Uterus (tissue), 4 donors: ENCODE data around the gene PRRX1. TPM values are rescaled to one million over a fixed set of nuclear protein-coding genes. Genes with fewer than 3 reads are reported as not detected.

Source experiments
- DNase-seq, 2 donors: peaks; one replicate each; pipeline ENCODE4 v3.0.0-alpha.2; 2019 to 2020
- H3K27ac ChIP-seq, 2 donors: fragments of 200-600 bp; sonication (generic); 1 replicate in 1 of 2; 2 replicates in 1 of 2; pipeline ENCODE4 v1.5.1; 2016 to 2018
- H3K27me3 ChIP-seq, 2 donors: fragments of 200-600 bp; sonication (generic); one replicate each; pipeline ENCODE4 v1.5.1; 2018 to 2019; ENCODE audit warnings: control low read depth in 1 of 2
- H3K36me3 ChIP-seq, 2 donors: fragments of 200-600 bp; sonication (generic); one replicate each; pipeline ENCODE4 v1.5.1; 2019; ENCODE audit warnings: control low read depth in 1 of 2
- H3K4me1 ChIP-seq, 2 donors: fragments of 200-600 bp; sonication (generic); one replicate each; pipeline ENCODE4 v1.5.1; 2018 to 2019; ENCODE audit warnings: control low read depth in 1 of 2
- H3K4me3 ChIP-seq, 2 donors: fragments of 200-600 bp; sonication (generic); 1 replicate in 1 of 2; 2 replicates in 1 of 2; pipeline ENCODE4 v1.5.1; 2018 to 2019; ENCODE audit warnings: mild to moderate bottlenecking in 1 of 2
- H3K9me3 ChIP-seq, 2 donors: fragments of 200-600 bp; sonication (generic); one replicate each; pipeline ENCODE4 v1.5.1; 2019; ENCODE audit warnings: control low read depth in 1 of 2
- POLR2A ChIP-seq, 2 donors: fragments of 450-650 bp; IDR thresholded peaks; one replicate each; pipeline ENCODE4 v1.6.1; 2016; ENCODE audit warnings: antibody characterized with exemption in 2 of 2, mild to moderate bottlenecking in 1 of 2, moderate library complexity in 1 of 2
- intact Hi-C: fragments of 100-400 bp; cut with DNase I; formaldehyde crosslinking; loops from one replicate; pipeline ENCODE4 v1.15.1; 2023; ENCODE audit warnings: low total_unique reads
- total RNA-seq, 4 donors: library from RNA; depleted of rRNA in 3 of 4; stranded (reverse); fragments of >200 nt in 3 of 4; gene quantifications; one replicate each; pipeline versions ENCODE4 v1.1.0 to v1.2.4, GENCODE V29; 2014 to 2023
- TF ChIP-seq, protein P1 (sequence below), 4 experiments: fragments of 200-600 bp in 2 of 4; fragments of 450-650 bp in 2 of 4; sonication (generic) in 2 of 4; IDR thresholded peaks; one replicate each; pipeline ENCODE4 v1.5.1; 2016 to 2019; ENCODE audit warnings: antibody characterized with exemption in 4 of 4, mild to moderate bottlenecking in 2 of 4, moderate library complexity in 1 of 4
- donor health status: DM: yes; HTN: yes; CAD: no.

The PRRX1 gene
- total RNA-seq, 4 donors from 2014 or later = 36.4 to 179 (median 121) TPM

DNA sequence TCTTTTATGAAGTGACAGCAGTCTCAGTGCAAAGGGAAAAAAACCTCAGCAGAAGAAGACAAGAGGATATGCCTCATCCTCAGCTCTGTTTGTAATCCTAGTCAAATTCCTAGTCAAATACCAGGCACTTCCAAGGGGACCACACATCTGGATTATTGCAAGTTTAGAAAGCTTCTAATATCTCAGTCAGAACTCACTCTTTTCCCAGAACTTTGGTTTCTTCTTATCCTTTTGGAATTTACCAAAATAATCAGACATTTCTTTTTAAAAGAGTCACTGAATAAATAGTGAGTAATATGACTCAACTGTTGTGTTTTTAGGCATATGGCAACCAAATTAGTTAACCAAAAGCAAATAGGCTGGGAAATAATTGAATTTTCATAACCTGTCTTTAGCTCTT lies 47.8 kb downstream of the PRRX1 start:
- Histone ChIP-seq H3K27ac (no peak overlapping the region), H3K4me1 (peaks cover 6 to 9% of the 10 kb centered on the region in 2 donors)
- no peak for TF ChIP-seq POLR2A (IDR thresholded peaks at IDR 0.05)
- TF ChIP-seq, protein P1, sequence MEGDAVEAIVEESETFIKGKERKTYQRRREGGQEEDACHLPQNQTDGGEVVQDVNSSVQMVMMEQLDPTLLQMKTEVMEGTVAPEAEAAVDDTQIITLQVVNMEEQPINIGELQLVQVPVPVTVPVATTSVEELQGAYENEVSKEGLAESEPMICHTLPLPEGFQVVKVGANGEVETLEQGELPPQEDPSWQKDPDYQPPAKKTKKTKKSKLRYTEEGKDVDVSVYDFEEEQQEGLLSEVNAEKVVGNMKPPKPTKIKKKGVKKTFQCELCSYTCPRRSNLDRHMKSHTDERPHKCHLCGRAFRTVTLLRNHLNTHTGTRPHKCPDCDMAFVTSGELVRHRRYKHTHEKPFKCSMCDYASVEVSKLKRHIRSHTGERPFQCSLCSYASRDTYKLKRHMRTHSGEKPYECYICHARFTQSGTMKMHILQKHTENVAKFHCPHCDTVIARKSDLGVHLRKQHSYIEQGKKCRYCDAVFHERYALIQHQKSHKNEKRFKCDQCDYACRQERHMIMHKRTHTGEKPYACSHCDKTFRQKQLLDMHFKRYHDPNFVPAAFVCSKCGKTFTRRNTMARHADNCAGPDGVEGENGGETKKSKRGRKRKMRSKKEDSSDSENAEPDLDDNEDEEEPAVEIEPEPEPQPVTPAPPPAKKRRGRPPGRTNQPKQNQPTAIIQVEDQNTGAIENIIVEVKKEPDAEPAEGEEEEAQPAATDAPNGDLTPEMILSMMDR (IDR thresholded peaks at IDR 0.05) = no peak

DNA sequence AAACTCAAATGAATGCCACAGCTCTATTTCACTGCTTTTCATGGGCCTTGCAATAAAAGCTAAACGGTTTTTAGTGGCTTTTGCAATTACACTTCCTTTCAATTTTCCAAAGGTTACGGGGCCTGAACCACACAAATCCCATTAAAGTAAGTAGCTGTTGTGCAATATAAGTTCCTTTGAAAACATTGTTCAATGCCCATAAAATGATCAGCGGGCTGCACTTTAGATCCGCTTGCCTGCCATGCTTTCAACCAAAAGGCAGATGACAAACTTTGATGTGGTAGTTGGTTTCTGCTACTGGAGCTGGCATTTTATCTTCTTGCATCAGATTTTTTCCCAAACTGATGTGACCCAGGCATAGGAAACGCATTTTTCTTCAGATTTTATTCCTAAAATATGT lies 50.2 kb downstream of the PRRX1 start:
- peaks cover 4 to 6% of the 10 kb centered on the region in 2 donors for H3K4me1 ChIP-seq
- H3K4me3 ChIP-seq = no peak overlapping the region
- intact Hi-C loops = no loop called here
- no peaks in the 10 kb centered on the region for H3K27me3 ChIP-seq
- H3K36me3 ChIP-seq = no peaks in the 10 kb centered on the region
- no peak for DNase-seq
- H3K9me3 ChIP-seq = no peaks in the 10 kb centered on the region
- TF ChIP-seq, protein P1 (IDR thresholded peaks at IDR 0.05) = no peak
- no peak for TF ChIP-seq POLR2A (IDR thresholded peaks at IDR 0.05)
- H3K27ac ChIP-seq = peak overlapping the region in 1 of 2 donors; percentile 37

More for the DNA sequence above, 47.8 kb downstream of the PRRX1 start:
- intact Hi-C loops = no loop called here
- Histone ChIP-seq H3K4me3 (no peak overlapping the region), H3K9me3 (no peaks in the 10 kb centered on the region), H3K36me3 (no peaks in the 10 kb centered on the region), H3K27me3 (no peaks in the 10 kb centered on the region)
- no peak for DNase-seq

DNA sequence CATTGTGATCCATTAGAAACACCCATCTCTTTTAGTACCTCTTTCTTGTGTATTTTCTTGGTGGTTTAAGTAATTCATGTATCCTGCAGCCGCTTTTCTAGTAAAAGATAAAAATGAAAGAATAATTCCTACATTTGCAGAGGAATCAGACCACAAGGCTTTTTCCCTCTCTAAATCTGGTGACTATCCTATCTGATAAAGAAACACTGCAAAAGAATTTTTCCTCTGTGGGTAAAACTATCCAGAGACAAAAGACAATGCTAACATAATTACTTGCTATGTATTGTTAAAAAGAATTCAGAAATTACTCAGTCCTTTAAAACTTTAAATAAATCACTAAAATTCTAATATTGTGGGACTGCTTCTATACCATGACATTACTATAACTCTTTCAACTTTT lies 51.0 kb downstream of the PRRX1 start:
- intact Hi-C loops = no loop called here
- H3K27me3 ChIP-seq = no peaks in the 10 kb centered on the region
- TF ChIP-seq POLR2A (IDR thresholded peaks at IDR 0.05) = no peak
- H3K4me1 ChIP-seq = peaks cover 4 to 6% of the 10 kb centered on the region in 2 donors
- no peak overlapping the region for H3K4me3 ChIP-seq
- no peak for DNase-seq
- H3K36me3 ChIP-seq = no peaks in the 10 kb centered on the region
- H3K27ac ChIP-seq = no peak overlapping the region
- H3K9me3 ChIP-seq = no peaks in the 10 kb centered on the region

DNA sequence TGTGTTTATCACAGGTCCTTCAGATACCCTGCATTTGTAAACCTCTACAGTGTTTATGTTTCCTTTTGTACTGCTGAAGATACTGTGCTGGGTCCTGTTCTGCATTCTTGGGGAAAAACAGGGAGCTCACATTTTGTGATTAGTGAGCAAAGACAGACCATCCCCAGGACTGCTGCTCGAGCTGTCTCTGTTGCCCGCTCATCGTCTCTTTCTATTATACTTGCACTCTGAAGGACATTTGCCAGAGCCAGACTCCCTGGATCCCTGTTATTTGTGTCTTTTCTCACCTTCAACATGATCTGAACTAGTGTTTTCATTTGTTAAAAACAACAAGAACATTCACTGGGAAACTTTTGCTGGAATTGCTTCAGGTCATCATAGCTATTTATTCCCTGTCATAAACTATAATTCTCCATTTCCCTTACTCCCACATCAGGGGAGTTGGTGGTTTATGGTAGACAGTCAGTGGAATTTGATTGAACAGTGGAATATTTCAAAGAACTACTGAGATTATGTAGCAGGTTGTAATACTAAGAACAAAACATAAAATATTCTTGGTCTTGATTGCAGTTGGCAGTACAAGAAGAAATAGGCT lies 53.0 kb downstream of the PRRX1 start:
- TF ChIP-seq POLR2A (IDR thresholded peaks at IDR 0.05) = no peak
- TF ChIP-seq, protein P1 (IDR thresholded peaks at IDR 0.05) = no peak
- intact Hi-C loops = no loop called here

DNA sequence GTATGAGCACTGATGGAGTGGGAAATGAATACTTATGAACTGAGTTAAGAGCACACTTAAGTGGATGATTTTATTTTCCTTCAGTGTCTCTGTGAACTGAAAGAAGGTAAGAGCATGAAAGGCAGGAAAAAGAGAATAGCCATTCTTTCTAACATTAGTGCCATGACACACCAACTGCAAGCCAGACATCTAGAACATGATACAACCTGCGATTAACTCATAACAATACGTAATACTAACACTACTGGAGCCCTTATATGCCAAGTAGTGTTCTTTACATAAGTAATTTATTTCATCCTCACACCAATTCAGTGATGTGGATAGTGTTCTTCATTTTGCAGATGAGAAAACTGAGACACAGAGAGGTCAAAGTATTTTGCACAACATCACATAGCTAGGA lies 56.7 kb downstream of the PRRX1 start:
- peaks cover 0 to 4% of the 10 kb centered on the region in 2 donors for H3K4me1 ChIP-seq
- intact Hi-C loops = no loop called here
- TF ChIP-seq, protein P1 (IDR thresholded peaks at IDR 0.05) = no peak
- no peak for TF ChIP-seq POLR2A (IDR thresholded peaks at IDR 0.05)
- H3K4me3 ChIP-seq = no peak overlapping the region
- H3K27me3 ChIP-seq = no peaks in the 10 kb centered on the region
- DNase-seq = no peak
- H3K27ac ChIP-seq = no peak overlapping the region
- no peaks in the 10 kb centered on the region for H3K36me3 ChIP-seq
- H3K9me3 ChIP-seq = no peaks in the 10 kb centered on the region

More for the DNA sequence above, 53.0 kb downstream of the PRRX1 start:
- Histone ChIP-seq H3K27me3 (no peaks in the 10 kb centered on the region), H3K4me1 (peaks cover 4 to 6% of the 10 kb centered on the region in 2 donors), H3K36me3 (no peaks in the 10 kb centered on the region), H3K4me3 (no peak overlapping the region), H3K9me3 (no peaks in the 10 kb centered on the region), H3K27ac (peak overlapping the region; percentile 34 to 43)
- no peak for DNase-seq
